NCI-H187 treated with DMSO at 0.1 percent for 48 hours (cell line): ENCODE data around the gene SHF.
"Not testable (repeated sequence)": the region's sequence is repeated elsewhere in the genome, so short reads cannot be mapped to it uniquely, and the experiment has no call there.

Experiments
- DNase-seq: peaks from one replicate; lab custom pipeline; 2025; lab: John Stamatoyannopoulos, UW

SHF gene

GRCh38 chr15:45146405-45146804 lies 41.4 kb downstream of the SHF start:
- DNase-seq: no peak

GRCh38 chr15:45144775-45145174 lies 43.0 kb downstream of the SHF start:
- no peak for DNase-seq

GRCh38 chr15:45143946-45144345 lies 43.8 kb downstream of the SHF start:
- DNase-seq: no peak

- no peak for DNase-seq
These were observed 44.7 kb downstream of the SHF start for GRCh38 chr15:45143056-45143455.

- DNase-seq: no peak
These were observed 46.4 kb downstream of the SHF start for GRCh38 chr15:45141386-45141785.

- no peak for DNase-seq
These were observed 47.1 kb downstream of the SHF start for GRCh38 chr15:45140557-45141250.

GRCh38 chr15:45139770-45140169 lies 48.0 kb downstream of the SHF start:
- DNase-seq: no peak

GRCh38 chr15:45138814-45139765 lies 48.7 kb downstream of the SHF start:
- no peak for DNase-seq

- DNase-seq: no peak
These were observed 50.1 kb downstream of the SHF start for GRCh38 chr15:45137703-45138102.

- no peak for DNase-seq
These were observed 51.4 kb downstream of the SHF start for GRCh38 chr15:45136378-45136764.

GRCh38 chr15:45135705-45136377 lies 51.9 kb downstream of the SHF start:
- DNase-seq: not testable (repeated sequence)

GRCh38 chr15:45134682-45135604 lies 52.8 kb downstream of the SHF start:
- no peak for DNase-seq

- no peak for DNase-seq
These were observed 53.7 kb downstream of the SHF start for GRCh38 chr15:45134046-45134445.

- DNase-seq: no peak
These were observed 54.2 kb downstream of the SHF start for GRCh38 chr15:45133561-45133920.

GRCh38 chr15:45132844-45133560 lies 54.8 kb downstream of the SHF start:
- DNase-seq: no peak

- no peak for DNase-seq
These were observed 56.3 kb downstream of the SHF start for GRCh38 chr15:45131510-45131909.

- no peak for DNase-seq
These were observed 57.3 kb downstream of the SHF start for GRCh38 chr15:45130291-45131000.

- no peak for DNase-seq
These were observed 58.1 kb downstream of the SHF start, which contains the start of the genes DUOX1 and DUOXA1 for GRCh38 chr15:45129651-45130129. DUOX1 (plus strand) TSS chr15:45129994; CDS start chr15:45131967, 1,973 bp downstream. DUOXA1 (minus strand) TSS chr15:45129879; CDS start chr15:45123014, 6,865 bp downstream.

- DNase-seq: no peak
These were observed 58.7 kb downstream of the SHF start for GRCh38 chr15:45128971-45129639.
